SHP77 treated with DMSO at 0.1 percent for 48 hours (cell line): ENCODE data around the gene AFG1L.
"Not testable (repeated sequence)": the region's sequence is repeated elsewhere in the genome, so short reads cannot be mapped to it uniquely, and the experiment has no call there.

Experiments
- DNase-seq: peaks from one replicate; lab custom pipeline; 2025; lab: John Stamatoyannopoulos, UW

The AFG1L gene

GRCh38 chr6:108556866-108557493, 262.1 kb downstream of the AFG1L start:
- no peak for DNase-seq

GRCh38 chr6:108557494-108558371, 262.9 kb downstream of the AFG1L start:
- DNase-seq, result no peak

GRCh38 chr6:108558372-108559096, 263.7 kb downstream of the AFG1L start:
- peak; percentile 82 for DNase-seq

GRCh38 chr6:108559097-108559883, 264.4 kb downstream of the AFG1L start:
- DNase-seq, result peak; percentile 41

GRCh38 chr6:108559884-108560462, 265.1 kb downstream of the AFG1L start:
- peak; percentile 60 for DNase-seq

DNA sequence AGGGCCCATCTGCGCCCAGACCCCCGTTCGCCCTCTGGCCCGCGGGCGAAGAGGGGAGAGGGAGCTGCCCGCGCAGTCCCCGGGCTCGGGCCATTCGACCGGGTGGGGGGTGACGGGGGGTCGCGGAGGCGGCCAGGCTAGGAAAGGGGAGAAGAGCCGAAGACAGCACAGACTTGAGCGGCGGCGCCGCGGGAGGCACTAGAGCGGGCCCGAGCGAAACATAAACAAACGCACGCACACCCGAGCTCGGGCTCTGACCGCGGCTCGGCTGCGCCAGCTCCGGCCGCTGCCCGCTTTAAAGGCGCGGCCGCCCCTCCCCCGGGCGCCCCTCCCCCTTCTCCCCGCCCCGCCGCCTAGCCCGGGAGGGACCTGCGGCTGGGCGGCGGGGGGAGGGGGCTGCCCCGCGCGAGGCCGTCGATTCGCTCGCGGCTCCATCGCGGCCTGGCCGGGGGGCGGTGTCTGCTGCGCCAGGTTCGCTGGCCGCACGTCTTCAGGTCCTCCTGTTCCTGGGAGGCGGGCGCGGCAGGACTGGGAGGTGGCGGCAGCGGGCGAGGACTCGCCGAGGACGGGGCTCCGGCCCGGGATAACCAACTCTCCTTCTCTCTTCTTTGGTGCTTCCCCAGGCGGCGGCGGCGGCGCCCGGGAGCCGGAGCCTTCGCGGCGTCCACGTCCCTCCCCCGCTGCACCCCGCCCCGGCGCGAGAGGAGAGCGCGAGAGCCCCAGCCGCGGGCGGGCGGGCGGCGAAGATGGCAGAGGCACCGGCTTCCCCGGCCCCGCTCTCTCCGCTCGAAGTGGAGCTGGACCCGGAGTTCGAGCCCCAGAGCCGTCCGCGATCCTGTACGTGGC, 265.8 kb downstream of the AFG1L start, which contains the start of gene FOXO3:
TSS of gene FOXO3 (plus strand) at position 455 of the 846 bp plus-strand sequence. CDS start at position 747, 292 bp downstream.
- DNase-seq, result peak; percentile 64

DNA sequence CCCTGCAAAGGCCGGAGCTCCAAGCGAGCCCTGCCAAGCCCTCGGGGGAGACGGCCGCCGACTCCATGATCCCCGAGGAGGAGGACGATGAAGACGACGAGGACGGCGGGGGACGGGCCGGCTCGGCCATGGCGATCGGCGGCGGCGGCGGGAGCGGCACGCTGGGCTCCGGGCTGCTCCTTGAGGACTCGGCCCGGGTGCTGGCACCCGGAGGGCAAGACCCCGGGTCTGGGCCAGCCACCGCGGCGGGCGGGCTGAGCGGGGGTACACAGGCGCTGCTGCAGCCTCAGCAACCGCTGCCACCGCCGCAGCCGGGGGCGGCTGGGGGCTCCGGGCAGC, 266.4 kb downstream of the AFG1L start:
- DNase-seq, result not testable (repeated sequence)

DNA sequence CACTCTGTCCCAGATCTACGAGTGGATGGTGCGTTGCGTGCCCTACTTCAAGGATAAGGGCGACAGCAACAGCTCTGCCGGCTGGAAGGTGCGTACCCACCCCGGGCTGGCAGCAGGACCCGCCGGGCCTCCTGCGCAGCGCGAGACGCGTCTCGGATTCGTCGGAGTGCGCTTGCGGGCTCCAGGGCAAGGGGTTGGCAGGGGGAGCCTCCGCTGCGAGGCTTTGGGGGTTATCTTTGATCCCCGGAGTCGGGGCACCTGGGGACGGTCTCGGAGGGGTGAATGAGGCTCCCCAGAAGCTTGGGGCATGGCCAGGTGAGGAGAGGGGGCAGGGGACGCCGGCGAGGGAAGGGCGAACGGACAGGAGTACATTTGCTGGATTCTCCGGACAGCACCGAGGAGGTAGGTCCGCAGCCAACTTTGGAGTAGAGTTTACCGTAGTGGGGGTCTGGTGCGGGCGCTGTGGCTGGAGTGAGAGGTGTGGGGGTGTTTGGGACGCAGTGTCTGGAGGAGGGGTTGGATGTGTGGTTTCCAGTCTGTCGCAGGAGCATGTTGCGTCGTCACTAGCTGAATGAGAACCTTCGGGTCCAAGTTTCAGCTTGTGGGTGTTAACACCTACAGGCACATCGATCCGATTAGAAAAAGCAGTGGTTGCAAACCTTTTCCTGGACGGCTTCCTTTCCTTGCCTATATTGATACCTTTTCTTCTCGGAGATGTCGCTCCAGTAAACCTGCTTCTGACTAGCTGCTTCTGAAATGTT, 267.1 kb downstream of the AFG1L start:
- DNase-seq, result no peak

- DNase-seq, result peak; percentile 68
These were observed 267.7 kb downstream of the AFG1L start for GRCh38 chr6:108562503-108562993.

DNA sequence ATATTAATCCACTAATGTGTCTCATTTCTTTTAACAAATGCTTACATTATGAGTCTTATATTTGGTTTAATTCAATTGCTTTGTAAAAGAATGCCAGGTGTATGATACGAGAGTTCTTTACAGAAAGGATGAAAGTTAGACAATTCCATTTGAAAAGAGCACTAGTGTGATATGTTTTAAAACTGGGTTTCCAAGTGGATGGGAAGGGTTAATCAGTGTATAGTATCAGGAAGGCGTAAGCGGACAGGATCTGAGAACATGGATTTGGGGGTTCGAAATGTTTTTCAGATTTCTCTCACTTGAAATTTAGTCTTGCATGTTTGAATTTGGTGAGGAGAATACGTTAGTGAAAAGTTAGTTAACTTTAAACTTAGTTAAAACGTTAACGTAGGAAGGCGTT, 268.4 kb downstream of the AFG1L start:
- no peak for DNase-seq

DNA sequence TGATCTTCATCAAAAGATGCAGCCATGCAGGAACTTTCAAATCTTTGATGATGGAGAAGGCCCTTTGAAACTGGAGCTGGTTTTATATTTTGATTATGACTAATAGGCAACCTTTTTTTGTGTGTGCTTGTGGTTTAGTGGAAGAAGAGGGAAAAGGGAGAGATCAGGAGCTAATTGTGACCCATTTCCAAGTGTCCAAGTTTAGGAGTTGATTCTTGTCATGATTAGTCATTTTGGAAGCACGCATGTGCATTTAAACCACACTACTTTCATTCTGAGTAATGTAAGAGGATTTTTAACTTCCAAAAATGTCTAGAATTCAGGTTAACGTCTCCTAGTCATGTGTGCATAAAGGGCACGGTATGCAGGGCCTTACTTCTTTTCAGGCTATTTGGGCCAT, 269.3 kb downstream of the AFG1L start:
- no peak for DNase-seq

DNA sequence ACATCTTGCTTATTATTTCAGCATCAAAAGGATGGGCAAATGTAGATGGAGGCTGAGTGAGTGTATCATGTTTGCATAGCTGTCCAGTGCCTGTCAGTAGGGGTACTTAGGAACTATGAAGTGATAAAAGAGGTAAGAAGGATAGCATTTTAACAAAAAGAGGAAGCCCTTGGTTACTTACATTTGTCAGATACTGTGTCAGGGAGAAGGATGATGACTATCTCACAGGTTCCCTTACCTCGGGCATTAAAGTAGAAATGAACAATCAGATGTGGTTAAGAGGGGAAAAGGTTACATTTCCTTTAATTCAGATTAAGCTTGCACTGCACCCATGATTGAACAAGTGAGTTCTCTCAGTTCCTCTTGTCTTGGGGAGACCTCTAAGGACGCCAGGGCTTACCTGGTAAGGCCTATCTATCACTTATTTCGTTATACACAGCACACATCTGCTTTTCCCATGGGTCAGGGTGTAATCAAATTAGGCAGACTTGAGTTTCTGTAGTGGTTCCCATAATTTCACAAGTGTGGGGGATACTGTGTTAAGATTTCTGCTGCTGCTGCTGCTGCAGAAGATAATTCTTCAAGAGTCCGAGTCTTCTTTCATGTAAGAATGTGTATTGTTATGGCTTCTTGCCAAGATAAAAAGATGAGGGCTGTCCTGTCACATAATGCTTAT, 270.4 kb downstream of the AFG1L start:
- DNase-seq, result peak; percentile 23

- no peak for DNase-seq
These were observed 271.0 kb downstream of the AFG1L start for GRCh38 chr6:108565893-108566292.

- DNase-seq, result no peak
These were observed 271.6 kb downstream of the AFG1L start for GRCh38 chr6:108566406-108566805.

GRCh38 chr6:108568101-108568500, 273.2 kb downstream of the AFG1L start:
- DNase-seq, result no peak

GRCh38 chr6:108568551-108569305, 273.9 kb downstream of the AFG1L start:
- no peak for DNase-seq

DNA sequence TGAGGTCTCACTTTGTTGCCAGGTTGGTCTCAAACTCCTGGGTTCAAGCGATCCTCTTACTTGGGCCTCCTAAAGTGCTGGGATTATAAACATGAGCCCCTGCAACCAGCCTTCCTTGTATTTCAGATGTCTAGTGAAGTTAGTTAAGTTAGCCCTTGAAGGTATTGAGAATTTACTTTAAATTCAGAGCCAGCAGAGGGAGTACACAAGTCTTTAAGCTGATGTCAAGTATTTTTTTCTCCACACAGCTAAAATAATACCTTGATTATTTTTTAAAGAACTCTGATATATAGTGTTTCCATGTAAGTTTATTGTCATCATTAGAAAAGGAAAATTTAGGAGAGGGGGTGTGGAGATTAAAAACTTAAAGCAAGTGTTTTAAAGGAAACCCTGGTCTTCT, 275.7 kb downstream of the AFG1L start:
- no peak for DNase-seq

DNA sequence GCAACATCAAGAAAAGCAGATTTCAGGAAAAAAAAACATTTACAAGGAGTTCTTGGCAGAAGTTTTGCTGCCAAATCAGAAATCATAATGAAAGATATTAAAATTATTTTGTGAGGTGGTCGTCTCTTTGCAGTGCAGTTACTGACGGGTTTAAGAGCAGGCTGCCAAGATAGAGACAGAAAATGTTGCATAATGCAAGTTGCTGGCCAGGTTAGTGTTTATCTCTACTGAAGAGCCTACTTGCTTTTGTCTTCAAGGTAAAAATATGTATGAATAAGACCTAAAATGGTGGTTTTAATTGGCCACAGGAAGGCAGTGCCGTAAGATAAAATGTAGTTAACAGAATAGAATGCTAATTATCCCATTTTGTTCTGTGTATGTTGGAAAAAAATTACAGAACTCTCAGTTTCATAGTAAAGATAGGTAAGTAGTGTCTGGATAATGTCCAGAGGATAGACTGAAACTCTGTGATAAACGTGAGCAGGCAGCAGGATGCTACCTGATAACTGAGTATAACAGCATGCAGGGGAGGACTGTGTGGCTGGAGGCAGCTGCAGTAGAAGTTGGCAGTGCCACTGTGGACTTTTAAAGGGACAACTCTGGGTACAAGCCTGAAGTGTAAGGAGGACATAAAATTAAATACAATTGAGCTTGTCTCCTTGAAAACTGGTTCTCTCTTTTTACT, 279.7 kb downstream of the AFG1L start:
- no peak for DNase-seq
